ENCODE results near the gene GCNA.

GCNA gene, protein sequence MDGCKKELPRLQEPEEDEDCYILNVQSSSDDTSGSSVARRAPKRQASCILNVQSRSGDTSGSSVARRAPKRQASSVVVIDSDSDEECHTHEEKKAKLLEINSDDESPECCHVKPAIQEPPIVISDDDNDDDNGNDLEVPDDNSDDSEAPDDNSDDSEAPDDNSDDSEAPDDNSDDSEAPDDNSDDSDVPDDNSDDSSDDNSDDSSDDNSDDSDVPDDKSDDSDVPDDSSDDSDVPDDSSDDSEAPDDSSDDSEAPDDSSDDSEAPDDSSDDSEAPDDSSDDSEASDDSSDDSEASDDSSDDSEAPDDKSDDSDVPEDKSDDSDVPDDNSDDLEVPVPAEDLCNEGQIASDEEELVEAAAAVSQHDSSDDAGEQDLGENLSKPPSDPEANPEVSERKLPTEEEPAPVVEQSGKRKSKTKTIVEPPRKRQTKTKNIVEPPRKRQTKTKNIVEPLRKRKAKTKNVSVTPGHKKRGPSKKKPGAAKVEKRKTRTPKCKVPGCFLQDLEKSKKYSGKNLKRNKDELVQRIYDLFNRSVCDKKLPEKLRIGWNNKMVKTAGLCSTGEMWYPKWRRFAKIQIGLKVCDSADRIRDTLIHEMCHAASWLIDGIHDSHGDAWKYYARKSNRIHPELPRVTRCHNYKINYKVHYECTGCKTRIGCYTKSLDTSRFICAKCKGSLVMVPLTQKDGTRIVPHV

DNA sequence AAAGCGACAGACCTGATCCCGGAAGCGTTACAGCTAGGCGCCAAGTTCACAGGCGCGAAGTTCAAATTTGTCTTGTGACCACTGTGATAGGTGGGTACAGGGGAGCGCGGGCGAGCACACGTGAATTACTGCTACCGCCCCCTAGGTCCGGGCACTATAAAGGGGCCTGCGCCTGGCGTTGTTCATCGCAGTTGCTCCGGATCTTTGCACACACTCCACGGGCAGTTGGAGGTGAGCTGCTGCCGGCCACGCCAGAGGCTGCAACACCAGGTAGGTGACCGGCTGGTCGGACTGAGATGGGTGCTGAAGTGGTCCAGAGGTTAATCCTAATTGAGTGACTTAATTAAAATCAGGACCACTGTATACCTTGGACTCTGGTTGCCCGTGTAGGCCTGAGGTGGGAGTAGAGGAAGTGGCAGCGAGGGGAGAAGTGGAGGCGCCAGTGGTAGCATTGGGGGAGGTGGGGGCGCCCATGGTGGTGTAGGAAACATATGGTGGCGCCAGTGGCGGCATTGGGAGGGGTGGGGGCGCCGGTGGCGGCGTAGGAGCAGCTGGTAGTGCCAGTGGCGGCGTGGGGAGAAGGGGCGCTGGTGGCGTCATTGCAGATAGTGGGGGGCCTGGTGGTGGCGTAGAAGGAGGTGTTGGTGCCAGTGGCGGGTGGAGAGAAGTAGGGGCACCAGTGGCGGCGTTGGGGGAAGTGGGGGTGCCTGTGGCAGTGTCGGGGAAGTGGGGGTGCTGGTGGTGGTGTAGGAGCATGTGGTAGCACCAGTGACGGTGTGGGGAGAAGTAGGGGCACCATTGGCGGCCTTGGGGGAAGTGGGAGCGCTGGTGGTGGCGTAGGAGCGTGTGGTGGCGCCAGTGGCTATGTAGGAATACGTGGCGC is at the start of gene GCNA:
Gene GCNA (plus strand): TSS at position 185 of the 883 bp plus-strand sequence. CDS start 2,385 bp downstream, outside the sequence.
- no peak for DNase-seq (ENCODE audit: low read depth in 1 of 2, low spot score in 1 of 2)

DNA sequence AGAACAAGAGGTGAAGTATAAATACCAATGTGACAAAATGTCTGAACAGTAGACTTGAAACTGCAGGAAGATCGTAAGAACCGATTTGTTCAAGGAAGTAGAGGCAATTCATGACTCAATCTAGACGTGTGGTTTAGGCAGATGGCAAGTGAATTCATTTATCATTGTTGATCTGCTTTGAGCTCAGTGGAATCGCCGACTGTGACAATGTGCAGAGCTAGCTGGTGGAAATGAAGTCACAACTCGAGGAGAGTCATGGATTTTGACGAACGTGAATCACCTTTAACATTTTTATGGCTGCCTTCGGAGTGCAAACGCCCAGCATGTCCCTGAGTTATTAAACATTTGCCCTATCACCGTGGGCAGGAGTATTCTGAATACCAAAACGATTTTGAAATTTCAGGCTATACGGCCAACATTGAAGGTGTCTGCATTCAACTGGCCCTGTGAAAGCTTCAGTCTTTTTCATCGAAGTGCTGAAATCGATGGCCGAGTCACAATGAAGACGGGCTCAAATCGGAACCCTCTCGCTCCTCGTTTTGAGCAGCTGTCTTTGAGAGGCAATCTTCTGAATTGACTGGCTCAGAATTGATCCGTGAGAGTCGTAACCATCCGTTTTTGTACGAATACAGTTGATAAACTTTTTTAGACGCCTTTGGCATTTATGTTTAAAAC is 46.0 kb upstream of the GCNA start:
- DNase-seq (ENCODE audit: low read depth in 1 of 2, low spot score in 1 of 2) = peak; percentile 11 to 37

DNA sequence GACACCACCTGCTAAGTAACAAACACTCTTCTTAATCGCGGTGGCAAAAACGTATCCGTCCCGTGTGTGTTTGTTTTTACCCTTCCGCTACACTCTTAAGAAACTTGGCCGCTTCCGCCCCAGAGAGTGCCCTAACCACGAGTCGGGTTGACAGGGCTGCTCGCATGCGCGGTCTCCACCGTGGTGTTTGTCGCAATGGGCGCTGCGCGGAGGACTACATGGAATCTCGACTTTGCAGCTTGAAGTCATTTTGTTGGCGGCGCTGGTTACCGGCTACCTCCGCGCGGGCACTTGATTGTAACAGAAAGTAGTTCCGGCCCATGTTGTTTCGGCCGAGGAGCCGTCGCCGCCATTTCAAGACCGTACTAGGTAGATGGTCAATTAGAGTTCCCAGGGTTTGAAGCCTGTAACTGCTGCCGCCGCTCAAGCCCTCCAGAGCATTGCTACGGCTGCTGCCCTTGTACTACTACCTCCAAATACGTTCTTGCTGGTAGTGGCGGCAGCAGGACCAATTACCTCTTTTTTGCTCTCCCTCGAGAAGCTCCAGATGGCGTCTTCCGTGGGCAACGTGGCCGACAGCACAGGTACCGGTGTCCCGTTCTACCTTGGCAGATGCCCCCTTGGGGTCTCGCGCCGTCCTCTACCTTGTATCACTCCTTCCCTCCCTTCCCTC is 45.3 kb upstream of the GCNA start, which contains the start of gene OGT:
Gene OGT (plus strand): TSS at position 352 of the 673 bp plus-strand sequence. CDS start 196 bp downstream, at position 548.
- peak; percentile 82 to 84 for DNase-seq (ENCODE audit: low read depth in 1 of 2, low spot score in 1 of 2)

DNA sequence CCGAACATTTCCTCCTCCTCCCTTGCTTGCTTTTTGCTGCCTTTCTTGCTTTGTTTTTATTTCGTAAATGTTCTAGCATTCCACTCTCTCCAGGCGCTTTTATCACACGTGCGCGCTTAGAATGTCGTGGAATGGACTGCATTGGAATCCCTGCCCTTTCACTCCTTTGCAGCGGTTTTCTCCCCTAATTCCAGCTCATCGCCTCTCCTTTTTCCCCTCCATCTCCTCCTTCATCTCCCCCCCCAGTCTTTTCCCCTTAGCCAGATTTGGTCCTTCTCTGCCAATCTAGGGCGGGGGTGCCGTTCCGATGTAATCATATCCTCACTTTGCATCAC is 44.8 kb upstream of the GCNA start:
- DNase-seq (ENCODE audit: low read depth in 1 of 2, low spot score in 1 of 2) = no peak

DNA sequence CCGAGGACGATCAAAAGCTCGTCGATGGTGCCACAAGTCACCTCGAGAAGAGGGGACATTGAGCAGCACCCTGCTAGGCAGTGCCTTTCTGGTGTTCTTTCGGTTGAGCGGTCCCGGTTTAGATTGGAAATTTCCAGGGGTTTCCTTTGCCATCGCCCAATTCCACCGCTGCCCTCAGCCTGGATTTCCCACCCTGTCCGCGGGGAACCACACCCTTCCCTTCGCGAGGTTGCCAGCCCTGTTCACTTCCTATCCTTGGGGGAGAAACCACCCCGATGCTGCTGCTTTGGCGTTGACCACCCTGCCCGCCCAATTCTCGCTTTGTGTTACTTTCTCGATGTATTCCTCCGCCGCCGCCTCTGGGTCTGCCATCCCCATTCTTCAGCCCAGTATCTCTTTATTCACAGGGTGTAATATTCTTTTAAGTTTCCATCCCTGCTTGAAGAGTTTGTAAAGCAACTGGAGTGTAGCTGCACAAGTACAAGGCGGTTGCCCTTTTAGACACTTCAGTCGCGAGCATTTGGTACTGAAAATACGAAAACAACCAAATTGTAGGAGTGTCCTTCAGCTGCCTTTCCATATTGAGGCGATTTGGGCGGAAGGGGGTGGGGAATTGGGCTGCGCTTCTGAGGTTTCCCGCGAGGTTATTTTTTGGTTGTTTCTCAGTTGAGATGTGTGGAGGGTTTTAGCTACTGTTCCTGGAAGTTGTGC is 44.2 kb upstream of the GCNA start:
- DNase-seq (ENCODE audit: low read depth in 1 of 2, low spot score in 1 of 2) = peak; percentile 22 to 30

DNA sequence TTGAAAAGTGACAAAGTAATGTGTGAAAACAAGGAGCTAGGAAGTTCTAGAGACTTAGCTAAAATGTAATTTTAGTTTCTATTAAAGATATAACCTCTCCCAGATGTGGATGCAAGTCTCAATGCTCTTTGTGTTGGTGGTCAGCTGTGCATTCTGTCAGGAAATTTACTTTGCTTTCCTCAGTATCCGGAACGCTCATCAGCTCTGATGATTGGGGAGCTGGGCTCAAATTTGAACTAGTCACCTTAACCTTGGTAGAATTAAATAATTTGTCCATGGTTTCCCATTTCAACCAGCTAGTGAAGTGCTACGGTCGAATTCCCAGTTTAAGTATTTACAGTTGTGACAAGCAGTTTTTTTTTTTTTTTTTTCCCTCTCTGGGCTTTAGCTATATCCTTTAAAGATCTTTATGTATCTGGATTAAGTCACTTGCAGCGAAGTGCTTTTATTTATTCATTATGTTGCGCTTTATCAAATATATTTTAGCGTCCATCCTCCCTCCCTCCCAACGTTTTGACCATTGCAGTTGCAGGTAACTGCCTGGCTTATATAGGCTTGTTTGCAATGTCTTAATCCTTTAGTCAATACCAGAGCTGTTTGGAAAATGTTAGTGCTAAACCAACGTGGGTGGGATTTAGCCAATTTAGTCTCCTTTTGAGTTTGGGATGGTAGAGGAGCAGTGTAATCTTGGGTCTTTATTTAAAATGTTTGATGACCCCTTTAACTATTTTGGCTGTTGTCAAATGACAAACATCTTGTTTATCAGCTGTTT is 43.3 kb upstream of the GCNA start:
- DNase-seq (ENCODE audit: low read depth in 1 of 2, low spot score in 1 of 2) = no peak

DNA sequence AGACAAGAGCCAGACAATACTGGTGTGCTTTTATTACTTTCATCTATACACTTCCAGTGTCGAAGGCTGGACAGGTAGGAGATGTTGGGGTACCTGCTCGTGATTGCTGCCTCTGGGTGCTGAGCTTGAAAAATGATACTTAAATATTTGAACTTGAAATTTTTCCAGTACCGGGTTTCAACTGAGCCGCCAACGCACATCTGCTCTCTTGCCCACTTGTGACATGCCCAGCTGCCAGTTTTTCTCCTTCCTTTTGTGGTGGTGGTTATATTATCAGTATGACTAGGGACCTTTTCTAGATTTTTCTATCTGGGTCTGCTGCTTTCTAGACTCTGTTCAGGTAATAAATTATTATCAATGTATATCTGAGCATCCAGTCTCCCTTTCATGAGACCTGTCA is 42.0 kb upstream of the GCNA start:
- no peak for DNase-seq (ENCODE audit: low read depth in 1 of 2, low spot score in 1 of 2)

DNA sequence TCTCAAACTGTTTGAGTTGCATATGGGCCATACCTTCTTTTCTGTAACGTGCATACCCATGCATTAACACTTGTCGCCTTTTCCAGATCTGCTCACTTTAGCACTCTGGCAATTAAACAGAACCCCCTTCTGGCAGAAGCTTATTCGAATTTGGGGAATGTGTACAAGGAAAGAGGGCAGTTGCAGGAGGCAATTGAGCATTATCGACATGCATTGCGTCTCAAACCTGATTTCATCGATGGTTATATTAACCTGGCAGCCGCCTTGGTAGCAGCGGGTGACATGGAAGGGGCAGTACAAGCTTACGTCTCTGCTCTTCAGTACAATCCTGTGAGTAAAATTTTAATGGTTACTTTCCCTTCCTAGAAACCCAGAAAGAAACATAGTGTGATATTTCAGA is 40.5 kb upstream of the GCNA start:
- no peak for DNase-seq (ENCODE audit: low read depth in 1 of 2, low spot score in 1 of 2)

DNA sequence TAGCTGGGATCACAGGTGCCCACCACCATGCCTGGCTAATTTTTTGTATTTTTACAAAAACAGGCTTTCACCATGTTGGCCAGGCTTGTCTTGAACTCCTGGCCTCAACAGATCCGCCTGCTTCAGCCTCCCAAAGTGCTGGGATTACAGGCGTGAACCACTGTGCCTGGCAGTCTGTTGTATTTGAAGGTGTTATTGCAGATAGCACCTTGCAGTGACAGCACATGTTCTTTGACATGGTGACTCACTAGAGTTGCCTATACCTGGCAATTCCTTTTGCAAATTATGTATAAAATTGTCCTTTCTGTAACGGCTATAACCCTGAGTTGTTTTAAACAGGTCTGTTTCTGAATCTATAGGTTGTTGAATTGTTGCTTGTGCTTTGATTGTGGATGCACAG is 37.4 kb upstream of the GCNA start:
- no peak for DNase-seq (ENCODE audit: low read depth in 1 of 2, low spot score in 1 of 2)

DNA sequence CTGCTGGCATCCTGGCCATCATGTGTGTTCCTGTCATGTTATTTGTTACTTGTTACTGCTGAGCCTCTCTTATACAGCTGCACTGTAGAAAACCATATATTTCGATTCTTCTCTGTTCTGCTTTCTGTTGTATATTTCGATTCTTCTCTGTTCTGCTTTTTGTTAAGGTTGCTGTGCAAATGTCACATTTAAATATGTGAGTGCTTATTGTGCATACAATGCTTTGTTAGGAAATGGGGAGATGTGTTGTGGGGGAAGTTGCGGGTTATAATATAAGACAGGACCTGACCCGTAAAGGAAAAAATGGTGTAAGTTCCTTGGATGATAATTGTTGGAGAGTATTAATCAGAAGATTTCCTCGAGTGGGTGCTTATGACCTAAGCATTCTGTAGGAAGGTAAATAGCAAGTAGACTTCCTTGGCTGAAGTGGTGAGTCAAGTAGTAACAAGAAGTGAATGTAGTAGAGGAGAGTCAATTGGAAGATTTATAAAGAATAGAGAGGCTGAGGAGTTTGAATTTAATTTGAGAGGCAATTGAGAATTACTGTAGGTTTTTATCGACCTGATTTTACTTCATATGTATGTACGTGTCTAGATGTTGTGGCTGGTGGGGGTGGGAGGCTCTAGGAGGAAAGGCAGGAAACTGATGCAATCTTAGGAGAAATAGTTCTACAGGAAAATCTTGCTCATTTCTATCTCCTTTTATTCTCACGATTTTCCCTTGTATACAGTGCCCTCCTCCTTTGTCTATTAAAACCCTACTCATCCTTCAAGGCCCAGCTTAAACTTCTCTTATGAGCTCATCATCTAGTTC is 36.8 kb upstream of the GCNA start:
- DNase-seq (ENCODE audit: low read depth in 1 of 2, low spot score in 1 of 2) = no peak

DNA sequence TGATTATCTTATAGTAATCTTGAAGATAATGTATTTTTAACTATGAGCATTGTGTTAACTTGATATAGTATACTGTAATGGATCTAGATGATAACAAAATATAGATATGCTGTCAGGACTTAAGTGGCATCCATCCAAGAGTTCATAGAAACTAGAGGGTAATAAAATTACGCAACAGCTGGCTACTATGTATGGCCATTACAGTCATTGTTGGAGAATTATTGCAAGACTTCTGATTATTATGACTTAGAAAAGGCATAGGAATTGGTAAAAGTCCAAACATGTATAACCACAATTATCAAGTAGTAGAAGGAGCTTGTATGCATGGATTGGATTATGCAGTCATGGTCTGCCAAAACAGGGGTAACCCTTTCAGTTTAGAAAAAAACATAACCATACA is 35.8 kb upstream of the GCNA start:
- DNase-seq (ENCODE audit: low read depth in 1 of 2, low spot score in 1 of 2) = no peak

DNA sequence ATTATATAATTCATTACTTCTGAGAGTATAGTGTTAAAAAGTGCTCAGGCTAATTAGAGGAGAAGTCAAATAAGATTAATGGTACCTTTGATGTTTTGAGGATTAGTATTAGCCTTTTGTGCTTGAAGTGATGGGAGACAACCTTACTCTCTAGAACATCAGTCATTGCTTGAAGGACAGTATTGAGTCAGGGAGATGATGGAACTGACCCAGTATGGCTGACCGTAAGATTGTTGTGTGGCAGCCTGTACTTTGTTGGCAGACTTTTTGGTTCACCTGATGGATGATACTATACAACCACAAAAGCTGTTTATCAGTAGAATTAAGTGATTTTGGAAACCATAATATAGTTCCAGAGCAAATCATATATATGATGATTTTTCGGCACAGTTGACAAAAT is 35.4 kb upstream of the GCNA start:
- DNase-seq (ENCODE audit: low read depth in 1 of 2, low spot score in 1 of 2) = no peak

DNA sequence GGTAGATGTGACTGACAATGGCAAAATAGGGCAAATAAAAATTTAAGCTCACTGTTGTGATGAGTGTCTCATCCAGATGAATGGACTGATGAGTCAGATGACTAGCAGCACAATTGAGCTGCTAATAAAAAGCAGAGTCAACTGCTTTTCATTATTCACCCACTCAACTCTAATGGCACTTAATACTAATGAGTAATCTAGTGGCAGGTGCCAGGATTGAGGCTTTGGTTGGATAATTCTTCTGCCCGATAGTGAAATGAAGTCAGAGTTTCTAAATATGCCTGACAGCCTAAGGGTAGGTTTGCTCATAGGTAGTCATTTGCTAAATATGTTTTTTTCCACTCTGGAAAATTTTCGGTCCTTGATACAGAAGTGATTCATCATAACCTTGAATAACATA is 34.9 kb upstream of the GCNA start:
- DNase-seq (ENCODE audit: low read depth in 1 of 2, low spot score in 1 of 2) = no peak

DNA sequence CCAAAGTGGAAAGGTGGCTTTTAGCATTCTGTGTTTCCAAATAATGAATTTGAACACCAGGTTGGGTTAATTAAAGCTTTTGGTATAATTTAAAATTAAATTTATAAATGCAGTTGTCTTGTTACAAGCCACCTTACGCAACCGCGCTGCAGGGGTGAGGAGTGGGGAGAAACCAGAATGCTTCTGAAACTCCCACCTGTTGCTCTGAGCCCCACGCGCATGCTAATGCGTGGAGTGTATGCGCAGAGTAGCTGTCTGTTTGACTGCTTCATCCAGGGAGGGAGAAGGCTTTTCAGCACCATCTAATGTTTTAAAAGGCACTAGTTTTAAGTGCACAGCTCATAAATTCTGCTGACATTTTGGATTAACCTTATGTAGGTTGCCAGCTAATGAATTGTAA is 32.9 kb upstream of the GCNA start:
- no peak for DNase-seq (ENCODE audit: low read depth in 1 of 2, low spot score in 1 of 2)

DNA sequence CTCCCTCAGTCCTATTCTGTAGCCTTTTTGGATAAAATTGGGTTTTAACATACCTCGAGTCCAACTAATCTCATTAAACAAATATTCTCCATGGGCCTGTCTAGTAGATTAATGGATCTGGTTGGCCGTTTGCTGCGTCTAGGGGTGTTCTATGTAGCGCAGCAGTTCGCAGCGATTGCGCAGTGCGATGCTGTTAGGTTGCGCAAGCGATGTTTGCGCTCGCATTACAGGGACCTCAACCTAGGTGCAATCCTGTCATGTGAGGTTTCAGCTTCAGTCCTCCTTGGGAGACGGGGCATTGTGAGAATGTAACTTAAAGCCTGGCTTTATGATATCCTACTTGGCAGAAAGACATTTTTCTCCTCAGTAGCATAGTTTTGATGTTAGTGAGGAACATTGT is 31.4 kb upstream of the GCNA start:
- DNase-seq (ENCODE audit: low read depth in 1 of 2, low spot score in 1 of 2) = no peak

DNA sequence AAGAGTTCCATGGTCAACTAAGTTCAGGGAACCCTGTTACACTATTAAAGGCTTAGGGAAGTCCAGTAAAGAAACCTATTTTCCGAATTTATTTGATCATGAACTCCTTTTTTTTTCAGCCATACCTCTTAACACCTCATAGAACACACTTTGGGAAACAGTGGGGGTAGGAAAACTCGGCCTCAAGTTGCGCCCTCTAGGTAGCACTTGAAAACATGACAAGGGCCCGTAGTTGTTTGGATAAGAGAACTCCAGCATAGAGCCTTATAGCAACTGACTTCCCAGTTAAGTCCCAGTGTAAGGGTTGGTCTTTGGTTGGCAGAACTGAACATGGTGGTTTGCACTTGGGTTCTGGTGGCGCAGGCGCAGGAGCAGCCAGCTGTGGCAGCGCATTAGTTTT is 30.9 kb upstream of the GCNA start:
- DNase-seq (ENCODE audit: low read depth in 1 of 2, low spot score in 1 of 2) = no peak

DNA sequence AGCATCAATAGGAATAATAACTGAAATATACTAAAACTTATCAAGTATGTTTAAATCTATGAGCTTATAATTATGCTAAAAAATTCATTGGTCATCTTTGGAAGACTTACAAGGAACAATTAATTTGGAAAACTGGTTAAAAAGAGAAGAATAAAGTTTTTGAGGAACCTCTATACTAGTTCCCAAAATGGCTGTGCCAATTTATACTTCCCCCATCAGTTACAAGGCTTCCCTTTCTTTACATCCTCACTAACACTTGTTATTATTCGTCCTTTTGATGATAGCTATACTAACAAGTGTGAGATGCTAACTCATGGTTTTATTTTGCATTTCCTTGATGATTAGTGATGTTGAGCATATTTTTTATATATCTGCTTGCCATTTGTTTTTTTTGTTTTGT is 28.3 kb upstream of the GCNA start:
- DNase-seq (ENCODE audit: low read depth in 1 of 2, low spot score in 1 of 2) = no peak

DNA sequence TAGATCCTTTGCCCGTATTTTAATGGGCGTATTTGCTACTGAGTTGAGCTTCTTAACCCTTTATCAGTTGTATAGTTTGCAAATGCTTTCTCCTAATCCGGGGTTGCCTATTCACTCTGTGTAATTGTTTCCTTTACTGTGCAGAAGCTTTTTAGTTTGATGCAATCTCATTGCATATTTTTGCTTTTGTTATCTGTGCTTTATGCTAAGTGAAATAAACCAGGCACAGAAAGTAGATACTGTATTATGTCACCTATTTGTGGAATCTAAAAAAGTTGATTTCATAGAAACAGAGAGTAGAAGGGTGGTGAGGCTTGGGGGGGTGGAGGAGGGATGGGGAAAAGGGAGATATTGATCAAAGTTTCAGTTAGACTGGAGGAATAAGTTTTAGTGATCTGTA is 27.7 kb upstream of the GCNA start:
- DNase-seq (ENCODE audit: low read depth in 1 of 2, low spot score in 1 of 2) = no peak

All from activated T-helper 1 cell treated with anti-CD3 and anti-CD28 coated beads, Interleukin-2, amount 50 U/mL, for 16 hours (primary cell).